Adrenal gland (tissue), 5 donors: ENCODE data around the gene ZNF138.
"Not testable (repeated sequence)": the region's sequence is repeated elsewhere in the genome, so short reads cannot be mapped to it uniquely, and the experiment has no call there.

Source experiments
- POLR2A ChIP-seq, 2 donors: fragments of 450-650 bp; IDR thresholded peaks; one replicate each; pipeline ENCODE4 v1.6.1; 2017; ENCODE audit warnings: antibody characterized with exemption in 2 of 2, mild to moderate bottlenecking in 2 of 2, moderate library complexity in 1 of 2
- TF ChIP-seq, protein P1 (sequence below), 6 experiments: fragments of 450-650 bp in 4 of 6; fragments of 200-600 bp in 2 of 6; sonication (generic) in 1 of 6; IDR thresholded peaks; 1 replicate in 5 of 6; 2 replicates in 1 of 6; pipeline versions ENCODE4 v1.5.1 to v1.8.0; 2016 to 2021; ENCODE audit warnings: antibody characterized with exemption in 6 of 6, mild to moderate bottlenecking in 2 of 6, moderate library complexity in 1 of 6
- donor health status: DM: no; HTN: no; CAD: no.

DNA sequence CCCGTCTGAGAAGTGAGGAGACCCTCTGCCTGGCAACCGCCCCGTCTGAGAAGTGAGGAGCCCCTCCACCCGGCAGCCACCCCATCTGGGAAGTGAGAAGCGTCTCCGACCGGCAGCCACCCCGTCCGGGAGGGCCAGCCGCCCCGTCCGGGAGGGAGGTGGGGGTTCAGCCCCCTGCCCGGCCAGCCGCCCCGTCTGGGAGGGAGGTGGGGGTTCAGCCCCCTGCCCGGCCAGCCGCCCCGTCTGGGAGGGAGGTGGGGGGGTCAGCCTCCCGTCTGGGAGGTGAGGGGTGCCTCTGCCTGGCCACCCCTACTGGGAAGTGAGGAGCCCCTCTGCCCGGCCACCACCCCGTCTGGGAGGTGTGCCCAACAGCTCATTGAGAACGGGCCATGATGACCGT, 9.4 kb upstream of the ZNF138 start:
- TF ChIP-seq, protein P1, sequence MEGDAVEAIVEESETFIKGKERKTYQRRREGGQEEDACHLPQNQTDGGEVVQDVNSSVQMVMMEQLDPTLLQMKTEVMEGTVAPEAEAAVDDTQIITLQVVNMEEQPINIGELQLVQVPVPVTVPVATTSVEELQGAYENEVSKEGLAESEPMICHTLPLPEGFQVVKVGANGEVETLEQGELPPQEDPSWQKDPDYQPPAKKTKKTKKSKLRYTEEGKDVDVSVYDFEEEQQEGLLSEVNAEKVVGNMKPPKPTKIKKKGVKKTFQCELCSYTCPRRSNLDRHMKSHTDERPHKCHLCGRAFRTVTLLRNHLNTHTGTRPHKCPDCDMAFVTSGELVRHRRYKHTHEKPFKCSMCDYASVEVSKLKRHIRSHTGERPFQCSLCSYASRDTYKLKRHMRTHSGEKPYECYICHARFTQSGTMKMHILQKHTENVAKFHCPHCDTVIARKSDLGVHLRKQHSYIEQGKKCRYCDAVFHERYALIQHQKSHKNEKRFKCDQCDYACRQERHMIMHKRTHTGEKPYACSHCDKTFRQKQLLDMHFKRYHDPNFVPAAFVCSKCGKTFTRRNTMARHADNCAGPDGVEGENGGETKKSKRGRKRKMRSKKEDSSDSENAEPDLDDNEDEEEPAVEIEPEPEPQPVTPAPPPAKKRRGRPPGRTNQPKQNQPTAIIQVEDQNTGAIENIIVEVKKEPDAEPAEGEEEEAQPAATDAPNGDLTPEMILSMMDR (IDR thresholded peaks at IDR 0.05) = not testable (repeated sequence)
- TF ChIP-seq POLR2A (IDR thresholded peaks at IDR 0.05) = not testable (repeated sequence)
